ENCODE measurements around the gene KIF19.

Gene KIF19

GRCh38 chr17:74367206-74367605 lies 41.2 kb downstream of the KIF19 start, which contains the start of gene GPR142:
GPR142 (plus strand) TSS chr17:74367506; CDS start chr17:74369541, 2,035 bp downstream.
- no peak for DNase-seq

GRCh38 chr17:74368341-74369081 lies 42.5 kb downstream of the KIF19 start:
- DNase-seq, result peak; percentile 64

GRCh38 chr17:74369221-74369620 lies 43.2 kb downstream of the KIF19 start:
- peak; percentile 52 for DNase-seq

GRCh38 chr17:74369665-74370490 lies 43.9 kb downstream of the KIF19 start:
- no peak for DNase-seq

- DNase-seq, result no peak
Measured at GRCh38 chr17:74371653-74372147, 45.7 kb downstream of the KIF19 start.

- no peak for DNase-seq
Measured at GRCh38 chr17:74372426-74372825, 46.4 kb downstream of the KIF19 start.

- DNase-seq, result no peak
Measured at GRCh38 chr17:74373838-74374606, 48.0 kb downstream of the KIF19 start.

- DNase-seq, result no peak
Measured at GRCh38 chr17:74374858-74375257, 48.8 kb downstream of the KIF19 start.

- DNase-seq, result peak; percentile 80
Measured at GRCh38 chr17:74379495-74380085, 53.6 kb downstream of the KIF19 start.

- no peak for DNase-seq
Measured at GRCh38 chr17:74380086-74380958, 54.3 kb downstream of the KIF19 start.

- DNase-seq, result no peak
Measured at GRCh38 chr17:74380959-74381808, 55.2 kb downstream of the KIF19 start.

- DNase-seq, result no peak
Measured at GRCh38 chr17:74383141-74383540, 57.1 kb downstream of the KIF19 start.

- DNase-seq, result no peak
Measured at GRCh38 chr17:74385201-74385600, 59.2 kb downstream of the KIF19 start.

GRCh38 chr17:74386386-74386785 lies 60.4 kb downstream of the KIF19 start:
- no peak for DNase-seq

GRCh38 chr17:74387365-74388218 lies 61.6 kb downstream of the KIF19 start:
- DNase-seq, result no peak

GRCh38 chr17:74389084-74389753 lies 63.2 kb downstream of the KIF19 start:
- DNase-seq, result no peak

GRCh38 chr17:74389937-74390679 lies 64.1 kb downstream of the KIF19 start:
- DNase-seq, result no peak
